Glutamatergic neuron (in vitro differentiated cells): ENCODE results near the gene AP1M1. TPM values are rescaled to one million over a fixed set of nuclear protein-coding genes. Genes with fewer than 3 reads are reported as not detected.

ENCODE experiments used
- DNase-seq: peaks from one replicate; pipeline ENCODE4 v3.0.0; 2022
- H3K27ac Mint-ChIP-seq: one replicate; pipeline ENCODE4 v1.8.0; 2020; ENCODE audit warnings: mild to moderate bottlenecking, mixed read lengths, inconsistent platforms; ENCODE audit not compliant: unreplicated experiment
- H3K27me3 Mint-ChIP-seq: one replicate; pipeline ENCODE4 v1.8.0; 2020; ENCODE audit warnings: mild to moderate bottlenecking, moderate library complexity, mixed read lengths, inconsistent platforms; ENCODE audit not compliant: unreplicated experiment
- H3K36me3 Mint-ChIP-seq: one replicate; pipeline ENCODE4 v1.8.0; 2020; ENCODE audit warnings: mild to moderate bottlenecking, mixed read lengths, inconsistent platforms; ENCODE audit not compliant: unreplicated experiment
- H3K4me1 Mint-ChIP-seq: one replicate; pipeline ENCODE4 v1.8.0; 2020; ENCODE audit warnings: mild to moderate bottlenecking, low read depth, mixed read lengths, inconsistent platforms; ENCODE audit not compliant: unreplicated experiment
- H3K4me3 Mint-ChIP-seq: one replicate; pipeline ENCODE4 v1.8.0; 2020; ENCODE audit warnings: mild to moderate bottlenecking, mixed read lengths, inconsistent platforms; ENCODE audit not compliant: unreplicated experiment
- H3K9me3 Mint-ChIP-seq: one replicate; pipeline ENCODE4 v1.8.0; 2020; ENCODE audit warnings: mild to moderate bottlenecking, moderate library complexity, mixed read lengths, inconsistent platforms; ENCODE audit not compliant: unreplicated experiment
- CTCF ChIP-seq: fragments of 200-600 bp; sonication (generic); IDR thresholded peaks from one replicate; pipeline ENCODE4 v1.5.0; 2021; ENCODE audit not compliant: partially characterized antibody, unreplicated experiment
- total RNA-seq: library from RNA; stranded (reverse); fragmentation: NEBNext Ultra II Directional; extraction: Animal tissue kit (Norgen Biotek cat#: 25700); gene quantifications from one replicate; pipeline ENCODE4 v1.2.1, GENCODE V29; 2021; ENCODE audit not compliant: unreplicated experiment

Gene AP1M1
- total RNA-seq, 1 donor from 2014 or later: 87.6 TPM

DNA sequence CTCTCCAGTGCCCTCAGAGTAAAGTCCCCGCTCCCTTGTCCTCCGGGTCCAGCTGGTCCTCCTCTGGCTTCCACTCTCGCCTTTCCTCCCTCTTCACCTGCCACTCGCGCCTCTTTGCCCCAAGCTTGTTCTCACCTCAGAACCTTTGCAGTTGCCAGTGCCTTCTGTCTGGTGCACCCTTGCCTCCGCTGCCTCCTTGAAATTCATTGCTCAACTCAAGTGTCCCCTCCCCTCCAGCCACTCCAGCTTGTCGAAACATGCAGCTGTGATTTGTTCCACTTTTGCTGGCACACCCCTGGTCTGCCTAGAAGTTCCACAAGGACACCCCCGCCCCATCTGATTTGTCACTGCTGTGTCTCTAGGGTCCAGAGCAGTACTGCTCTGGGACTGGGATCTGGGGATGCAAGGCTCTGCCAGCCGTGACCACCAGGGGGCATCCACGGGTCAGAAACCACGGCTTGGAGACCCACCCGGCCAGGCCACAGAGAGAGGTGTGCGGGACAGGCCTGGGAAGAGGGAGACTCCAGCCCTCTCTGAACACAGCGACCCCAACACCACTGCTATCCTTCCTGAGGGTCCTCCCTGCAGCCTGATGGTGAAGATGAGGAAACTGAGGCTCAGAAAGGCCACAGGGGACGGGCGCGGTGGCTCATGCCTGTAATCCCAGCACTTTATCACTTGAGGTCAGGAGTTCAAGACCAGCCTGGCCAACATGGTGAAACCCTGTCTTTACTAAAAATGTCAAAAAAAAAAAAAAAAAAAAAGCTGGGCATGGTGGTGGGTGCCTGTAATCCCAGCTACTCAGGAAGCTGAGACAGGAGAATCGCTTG, 49.9 kb downstream of the AP1M1 start:
- H3K36me3 Mint-ChIP-seq: no peaks in the 10 kb centered on the region
- peaks cover 8% of the 10 kb centered on the region for H3K9me3 Mint-ChIP-seq
- peak; percentile 94 for DNase-seq
- peak; percentile 94 for TF ChIP-seq CTCF
- no peak overlapping the region for H3K4me3 Mint-ChIP-seq
- H3K27me3 Mint-ChIP-seq: peaks cover 6% of the 10 kb centered on the region
- no peak overlapping the region for H3K27ac Mint-ChIP-seq
- H3K4me1 Mint-ChIP-seq: no peaks in the 10 kb centered on the region

- no peak overlapping the region for H3K27ac Mint-ChIP-seq
- DNase-seq: no peak
- H3K27me3 Mint-ChIP-seq: peaks cover 6% of the 10 kb centered on the region
- TF ChIP-seq CTCF: no peak
- peaks cover 8% of the 10 kb centered on the region for H3K9me3 Mint-ChIP-seq
- no peaks in the 10 kb centered on the region for H3K36me3 Mint-ChIP-seq
- H3K4me3 Mint-ChIP-seq: no peak overlapping the region
- no peaks in the 10 kb centered on the region for H3K4me1 Mint-ChIP-seq
These were observed 50.8 kb downstream of the AP1M1 start for GRCh38 chr19:16248380-16249023.

- peaks cover 8% of the 10 kb centered on the region for H3K9me3 Mint-ChIP-seq
- no peaks in the 10 kb centered on the region for H3K4me1 Mint-ChIP-seq
- H3K36me3 Mint-ChIP-seq: no peaks in the 10 kb centered on the region
- peaks cover 7% of the 10 kb centered on the region for H3K27me3 Mint-ChIP-seq
- DNase-seq: no peak
- no peak overlapping the region for H3K27ac Mint-ChIP-seq
- TF ChIP-seq CTCF: no peak
- H3K4me3 Mint-ChIP-seq: no peak overlapping the region
These were observed 52.2 kb downstream of the AP1M1 start for GRCh38 chr19:16249826-16250404.

DNA sequence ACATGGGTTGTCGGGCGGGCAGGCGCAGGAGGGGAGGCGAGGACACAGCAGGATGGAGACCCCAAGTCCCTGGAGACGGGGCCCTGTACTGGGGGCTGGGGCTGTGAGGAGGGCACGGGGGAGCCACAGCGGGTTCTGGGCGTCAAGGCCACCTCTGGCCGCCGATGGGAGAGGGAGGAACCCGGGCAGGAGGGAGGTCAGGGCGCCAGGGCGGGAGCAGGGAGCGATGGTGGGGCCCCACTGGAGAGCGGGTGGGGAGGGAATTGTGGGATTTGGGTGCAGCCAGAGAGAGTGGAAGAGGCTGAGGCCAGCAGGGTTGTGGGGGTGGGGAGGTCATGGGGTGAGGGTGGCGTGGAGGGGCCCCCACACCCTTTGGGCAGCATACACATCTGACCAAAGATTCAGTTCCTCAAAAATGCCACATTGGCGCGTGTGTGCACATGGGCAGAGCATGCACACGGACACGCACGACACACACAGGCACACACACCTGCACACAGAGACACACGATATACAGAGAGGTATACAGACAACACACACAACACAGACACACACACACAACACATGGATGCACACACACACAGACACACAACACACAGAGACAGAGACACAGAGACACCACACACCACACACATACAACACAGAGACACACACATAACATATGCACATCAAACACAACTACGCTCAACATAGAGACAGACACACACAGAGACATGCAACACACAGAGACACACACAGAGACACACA, 54.9 kb downstream of the AP1M1 start:
- Mint-ChIP-seq H3K4me3 (no peak overlapping the region), H3K27ac (no peak overlapping the region), H3K36me3 (no peaks in the 10 kb centered on the region), H3K9me3 (peaks cover 4% of the 10 kb centered on the region), H3K27me3 (peaks cover 6% of the 10 kb centered on the region), H3K4me1 (no peaks in the 10 kb centered on the region)
- TF ChIP-seq CTCF: no peak
- no peak for DNase-seq
